Activated naive CD8-positive, alpha-beta T cell treated with anti-CD3 and anti-CD28 coated beads, Interleukin-2, amount 10 ng/mL, durations not matched to agents 7 days and 5 days (primary cell): ENCODE data around the gene PLA2G7. TPM values are rescaled to one million over a fixed set of nuclear protein-coding genes. Genes with fewer than 3 reads are reported as not detected.
"Not testable (repeated sequence)": the region's sequence is repeated elsewhere in the genome, so short reads cannot be mapped to it uniquely, and the experiment has no call there.

ENCODE experiments used
- ATAC-seq: fragments of 150-1000 bp; cut with Tn5 transposase; one replicate; pipeline ENCODE4 v1.10.0; 2021; ENCODE audit warnings: low read depth, moderate library complexity
- POLR2A ChIA-PET: fragments of 350-600 bp; sonication (Branson Sonifier 250); formaldehyde crosslinking; loops from one replicate; lab custom pipeline; 2021; ENCODE audit warnings: antibody characterized with exemption; lab: Charles Lee
- DNase-seq: peaks from one replicate; pipeline ENCODE4 v3.0.0; 2021
- H3K27ac Mint-ChIP-seq: one replicate; pipeline ENCODE4 v1.8.0; 2022; ENCODE audit warnings: mild to moderate bottlenecking, mixed read lengths
- H3K27me3 Mint-ChIP-seq: one replicate; pipeline ENCODE4 v1.8.0; 2022; ENCODE audit warnings: mild to moderate bottlenecking, moderate library complexity, mixed read lengths
- H3K36me3 Mint-ChIP-seq: one replicate; pipeline ENCODE4 v1.8.0; 2021; ENCODE audit warnings: mild to moderate bottlenecking, mixed read lengths
- H3K4me1 Mint-ChIP-seq: one replicate; pipeline ENCODE4 v1.8.0; 2021; ENCODE audit warnings: mixed read lengths
- H3K4me3 Mint-ChIP-seq: one replicate; pipeline ENCODE4 v1.8.0; 2022; ENCODE audit warnings: mild to moderate bottlenecking, moderate library complexity, mixed read lengths
- H3K9me3 Mint-ChIP-seq: one replicate; pipeline ENCODE4 v1.8.0; 2021; ENCODE audit warnings: mixed read lengths
- total RNA-seq, 2 experiments: library from RNA; stranded (reverse); gene quantifications; one replicate each; pipeline ENCODE4 v1.2.3, GENCODE V29; 2021

PLA2G7 gene
- total RNA-seq, result 1 to 10 TPM; 7.5 to 9.6 TPM

- Mint-ChIP-seq H3K4me3 (peak within 1 kb of the TSS; percentile 52), H3K9me3 (no peaks in the 10 kb centered on the region), H3K27ac (no peak within 1 kb of the TSS), H3K27me3 (peaks cover 48% of the 10 kb centered on the region), H3K4me1 (no peaks in the 10 kb centered on the region), H3K36me3 (no peaks in the 10 kb centered on the region)
- ATAC-seq (no peak), DNase-seq (no peak)
- POLR2A ChIA-PET, result no interaction called here
Observed at GRCh38 chr6:46734867-46735719, at the start of gene PLA2G7. Gene PLA2G7, minus strand, starts transcription at chr6:46735375. Its CDS starts 12,484 bp downstream, at chr6:46722891.

DNA sequence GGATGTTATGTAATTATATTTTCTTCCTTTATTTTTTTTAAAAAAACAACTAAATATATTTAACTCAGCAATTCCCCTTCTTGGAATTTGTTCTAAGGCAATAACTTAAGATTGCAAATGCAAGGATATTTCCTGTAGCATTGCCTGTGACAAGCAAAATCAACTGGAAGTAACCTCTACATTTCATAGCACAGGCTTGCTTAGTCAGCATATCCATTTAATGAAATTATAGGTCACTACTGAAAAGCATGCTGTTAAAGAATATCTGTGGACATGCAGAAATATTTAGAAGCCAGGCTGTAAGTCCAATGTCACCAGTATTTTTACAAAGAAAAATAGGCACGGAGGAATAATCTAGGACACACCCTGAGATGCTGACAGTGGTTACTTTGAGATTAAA is 49.4 kb upstream of the PLA2G7 start:
- no peaks in the 10 kb centered on the region for H3K9me3 Mint-ChIP-seq
- peaks cover 5% of the 10 kb centered on the region for H3K27me3 Mint-ChIP-seq
- H3K36me3 Mint-ChIP-seq, result no peaks in the 10 kb centered on the region
- ATAC-seq, result no peak
- DNase-seq, result no peak
- no peak overlapping the region for H3K4me3 Mint-ChIP-seq
- no peaks in the 10 kb centered on the region for H3K4me1 Mint-ChIP-seq
- H3K27ac Mint-ChIP-seq, result no peak overlapping the region
- POLR2A ChIA-PET, result no interaction called here

DNA sequence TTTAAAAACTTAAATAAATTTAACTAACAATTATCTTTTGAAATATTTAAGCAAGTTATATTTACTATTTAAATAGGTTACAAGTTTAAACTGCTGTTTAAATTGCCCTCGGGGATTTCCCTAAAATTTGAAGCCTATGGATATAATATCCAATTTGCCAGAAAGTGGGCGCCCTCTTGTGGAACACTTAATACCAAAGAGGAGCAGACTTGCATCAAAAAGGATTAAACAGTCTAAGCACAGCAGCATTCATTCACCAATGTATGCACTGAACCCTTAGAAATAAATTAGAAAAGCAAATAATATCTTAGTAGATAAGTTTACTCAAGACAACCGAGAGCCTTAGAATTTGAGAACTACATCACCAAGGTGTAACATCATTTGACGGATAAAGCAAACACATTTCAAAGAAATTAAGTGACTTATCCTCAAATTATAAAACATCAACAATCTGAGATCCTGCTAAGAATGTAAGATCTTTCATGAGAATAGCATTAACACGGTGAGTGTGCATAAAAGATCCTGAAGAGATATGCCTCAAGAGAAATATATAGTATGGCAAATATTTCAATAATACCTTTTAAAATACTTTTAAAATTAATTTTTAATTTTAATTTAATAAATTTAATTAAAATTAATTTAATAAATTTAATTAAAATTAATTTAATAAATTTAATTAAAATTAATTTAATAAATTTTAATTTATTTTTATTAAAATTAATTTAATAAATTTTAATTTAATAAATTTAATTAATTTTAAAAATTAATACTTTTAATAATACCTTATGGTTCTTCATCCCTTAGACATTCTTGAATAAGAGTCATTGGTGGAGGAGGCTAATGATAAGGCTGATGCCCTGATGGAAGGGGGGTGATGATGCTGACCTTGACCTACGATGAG is 46.6 kb upstream of the PLA2G7 start:
- no peaks in the 10 kb centered on the region for H3K36me3 Mint-ChIP-seq
- H3K27ac Mint-ChIP-seq, result no peak overlapping the region
- H3K4me3 Mint-ChIP-seq, result no peak overlapping the region
- ATAC-seq (no peak), DNase-seq (no peak)
- no peaks in the 10 kb centered on the region for H3K9me3 Mint-ChIP-seq
- H3K4me1 Mint-ChIP-seq, result no peaks in the 10 kb centered on the region
- peaks cover 5% of the 10 kb centered on the region for H3K27me3 Mint-ChIP-seq
- POLR2A ChIA-PET, result no interaction called here

- H3K36me3 Mint-ChIP-seq, result no peaks in the 10 kb centered on the region
- H3K9me3 Mint-ChIP-seq, result no peaks in the 10 kb centered on the region
- no peak overlapping the region for H3K27ac Mint-ChIP-seq
- DNase-seq (no peak), ATAC-seq (no peak)
- POLR2A ChIA-PET, result no interaction called here
- peaks cover 5% of the 10 kb centered on the region for H3K27me3 Mint-ChIP-seq
- no peaks in the 10 kb centered on the region for H3K4me1 Mint-ChIP-seq
- H3K4me3 Mint-ChIP-seq, result no peak overlapping the region
Observed at GRCh38 chr6:46777476-46778346, 42.5 kb upstream of the PLA2G7 start.

DNA sequence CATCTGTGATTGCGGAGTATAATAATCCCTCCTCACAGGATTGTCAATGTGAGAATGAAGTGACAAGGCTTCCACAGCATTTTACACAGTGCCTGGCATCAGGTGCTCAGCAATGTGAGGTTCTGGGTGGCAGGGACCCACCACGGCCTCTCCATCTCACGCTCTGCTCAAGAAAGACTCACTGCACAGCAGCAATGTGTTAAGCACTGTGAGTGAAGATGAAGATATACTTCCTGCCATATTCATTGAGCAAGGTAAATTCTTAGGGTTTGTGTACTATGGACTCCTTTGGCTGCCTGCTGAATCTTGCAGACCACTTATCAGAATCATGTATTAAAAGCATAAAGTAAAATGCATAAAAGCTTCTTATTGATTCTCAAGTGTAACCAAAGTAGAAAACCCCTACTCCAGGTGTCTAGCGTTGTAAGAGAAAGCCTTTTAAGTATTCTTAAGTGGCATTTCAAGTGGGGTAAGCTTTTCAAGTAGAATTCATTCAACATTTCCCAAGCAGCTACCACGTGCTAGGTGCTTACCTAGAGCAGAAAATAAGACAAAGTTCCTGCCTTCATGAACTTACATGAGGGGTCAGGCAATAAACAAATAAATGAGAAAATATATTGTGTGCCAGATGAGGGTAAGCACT is 41.0 kb upstream of the PLA2G7 start:
- POLR2A ChIA-PET, result no interaction called here

GRCh38 chr6:46774736-46775135 is 39.6 kb upstream of the PLA2G7 start:
- H3K27ac Mint-ChIP-seq, DNase-seq, H3K36me3 Mint-ChIP-seq, H3K9me3 Mint-ChIP-seq, H3K27me3 Mint-ChIP-seq, ATAC-seq, POLR2A ChIA-PET, H3K4me1 Mint-ChIP-seq, H3K4me3 Mint-ChIP-seq: not testable (repeated sequence)

More for the DNA sequence above, 41.0 kb upstream of the PLA2G7 start:
- no peak for ATAC-seq
- Mint-ChIP-seq H3K27ac (no peak overlapping the region), H3K27me3 (peaks cover 10% of the 10 kb centered on the region), H3K4me1 (no peaks in the 10 kb centered on the region), H3K4me3 (no peak overlapping the region), H3K36me3 (no peaks in the 10 kb centered on the region), H3K9me3 (no peaks in the 10 kb centered on the region)
- DNase-seq, result no peak

DNA sequence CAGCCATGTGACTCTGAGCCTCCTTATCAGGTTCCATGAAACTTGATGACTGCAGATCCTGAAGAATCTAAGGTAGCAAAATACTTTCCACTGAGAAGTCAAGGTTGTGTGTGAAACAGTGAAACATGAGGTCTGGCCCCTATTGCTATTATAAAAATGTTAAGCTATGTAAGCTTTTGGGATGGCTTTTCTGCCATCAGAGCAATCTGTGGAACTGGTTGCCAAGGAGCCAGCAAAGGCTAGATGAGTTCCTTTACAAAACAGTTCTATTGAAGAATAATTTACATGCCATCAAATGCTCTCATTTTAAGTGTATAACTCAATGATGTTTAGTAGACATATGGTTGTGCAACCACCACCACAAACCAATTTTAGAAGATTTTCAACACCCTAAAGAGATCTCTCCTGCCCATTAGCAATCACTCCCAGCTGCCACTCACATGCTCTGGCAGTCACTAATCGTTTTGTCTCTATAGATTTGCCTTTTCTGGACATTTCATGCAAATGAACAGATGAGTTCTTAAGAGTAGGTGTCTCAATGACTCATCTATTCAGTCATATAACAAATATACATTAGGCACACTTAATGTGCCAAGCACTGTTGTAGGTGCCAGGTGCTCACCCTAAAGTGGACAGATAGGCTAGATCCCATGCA is 38.2 kb upstream of the PLA2G7 start:
- POLR2A ChIA-PET, result no interaction called here
- Mint-ChIP-seq H3K4me3 (no peak overlapping the region), H3K27me3 (peaks cover 4% of the 10 kb centered on the region), H3K36me3 (no peaks in the 10 kb centered on the region), H3K27ac (no peak overlapping the region), H3K9me3 (no peaks in the 10 kb centered on the region), H3K4me1 (no peaks in the 10 kb centered on the region)
- DNase-seq (no peak), ATAC-seq (no peak)

DNA sequence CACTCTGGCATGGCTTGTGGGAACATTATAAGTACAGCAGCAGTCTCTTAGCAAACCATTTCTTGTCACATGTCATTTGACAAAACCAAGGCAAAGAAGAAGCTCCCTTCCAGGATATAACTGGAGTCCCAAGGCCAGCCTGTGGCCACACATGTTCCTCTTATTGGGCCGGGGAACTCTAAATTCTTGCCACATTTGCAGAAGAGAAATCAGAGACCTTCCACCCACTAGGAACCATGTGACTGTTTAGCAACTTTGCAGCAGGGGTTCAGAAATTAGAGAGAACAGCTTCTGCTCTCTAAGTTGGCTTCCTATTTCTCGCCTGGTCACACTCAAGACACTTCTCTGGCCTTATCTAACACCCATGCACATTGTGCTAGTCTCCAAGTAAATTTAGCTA is 37.6 kb upstream of the PLA2G7 start:
- POLR2A ChIA-PET, result no interaction called here
- ATAC-seq (no peak), DNase-seq (no peak)
- Mint-ChIP-seq H3K27ac (no peak overlapping the region), H3K4me1 (no peaks in the 10 kb centered on the region), H3K27me3 (peaks cover 6% of the 10 kb centered on the region), H3K36me3 (no peaks in the 10 kb centered on the region), H3K4me3 (no peak overlapping the region), H3K9me3 (no peaks in the 10 kb centered on the region)

- no peak overlapping the region for H3K27ac Mint-ChIP-seq
- DNase-seq (no peak), ATAC-seq (no peak)
- H3K36me3 Mint-ChIP-seq, result no peaks in the 10 kb centered on the region
- no peaks in the 10 kb centered on the region for H3K4me1 Mint-ChIP-seq
- H3K27me3 Mint-ChIP-seq, result peaks cover 10% of the 10 kb centered on the region
- POLR2A ChIA-PET, result no interaction called here
- no peaks in the 10 kb centered on the region for H3K9me3 Mint-ChIP-seq
- H3K4me3 Mint-ChIP-seq, result no peak overlapping the region
Observed at GRCh38 chr6:46772016-46772415, 36.8 kb upstream of the PLA2G7 start.

DNA sequence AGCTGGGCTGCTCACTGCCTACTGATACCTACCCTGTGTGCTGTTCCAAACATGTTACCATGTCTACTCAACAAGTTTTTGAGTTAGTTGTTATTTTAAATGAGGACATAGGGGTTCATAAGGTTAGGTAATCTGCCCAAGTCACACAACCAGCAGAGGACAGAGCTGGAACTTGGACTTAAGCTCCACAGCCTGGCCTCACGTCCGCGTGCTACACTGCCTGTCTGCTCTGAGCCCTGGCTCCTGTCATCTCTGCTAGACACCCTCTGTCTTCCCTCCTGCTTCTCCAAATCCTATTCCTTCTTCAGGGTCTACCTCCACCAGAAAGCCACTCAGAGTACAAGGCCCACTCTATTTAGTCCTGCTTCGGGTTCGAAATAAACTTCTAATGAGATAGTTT is 29.8 kb upstream of the PLA2G7 start:
- no peak for ATAC-seq
- H3K4me1 Mint-ChIP-seq, result no peaks in the 10 kb centered on the region
- no peaks in the 10 kb centered on the region for H3K9me3 Mint-ChIP-seq

GRCh38 chr6:46764280-46764679 is 29.1 kb upstream of the PLA2G7 start:
- H3K27me3 Mint-ChIP-seq, POLR2A ChIA-PET, H3K9me3 Mint-ChIP-seq, H3K4me3 Mint-ChIP-seq, DNase-seq, ATAC-seq, H3K4me1 Mint-ChIP-seq, H3K36me3 Mint-ChIP-seq, H3K27ac Mint-ChIP-seq: not testable (repeated sequence)

More for the DNA sequence above, 29.8 kb upstream of the PLA2G7 start:
- Mint-ChIP-seq H3K36me3 (no peaks in the 10 kb centered on the region), H3K27ac (no peak overlapping the region), H3K27me3 (peaks cover 6% of the 10 kb centered on the region), H3K4me3 (no peak overlapping the region)
- no peak for DNase-seq
- POLR2A ChIA-PET, result no interaction called here

GRCh38 chr6:46763466-46763865 is 28.3 kb upstream of the PLA2G7 start:
- H3K27me3 Mint-ChIP-seq, result peaks cover 6% of the 10 kb centered on the region
- H3K27ac Mint-ChIP-seq, result no peak overlapping the region
- H3K4me3 Mint-ChIP-seq, result no peak overlapping the region
- POLR2A ChIA-PET, result no interaction called here
- ATAC-seq (no peak), DNase-seq (no peak)
- H3K9me3 Mint-ChIP-seq, result no peaks in the 10 kb centered on the region
- H3K36me3 Mint-ChIP-seq, result no peaks in the 10 kb centered on the region
- H3K4me1 Mint-ChIP-seq, result no peaks in the 10 kb centered on the region
